ENCODE measurements around the gene ACSM5. TPM values are rescaled to one million over a fixed set of nuclear protein-coding genes. Genes with fewer than 3 reads are reported as not detected.

The ACSM5 gene
- total and polyA plus RNA-seq, 2 experiments from 2014 or later = not detected

- Histone ChIP-seq H3K27me3 (replicated peaks; ENCODE audit: insufficient read depth) (no peaks in the 10 kb centered on the region), H3K4me2 (ENCODE audit: unreplicated experiment) (no peak overlapping the region), H4K20me1 (ENCODE audit: insufficient read depth) (no peaks in the 10 kb centered on the region), H3K9me2 (ENCODE audit: insufficient read depth) (no peaks in the 10 kb centered on the region), H3K9ac (no peak overlapping the region), H3K4me3 (no peak overlapping the region), H3K79me2 (ENCODE audit: insufficient read depth) (no peaks in the 10 kb centered on the region), H3K36me3 (ENCODE audit: low read depth) (no peaks in the 10 kb centered on the region), H2AFZ (no peak overlapping the region), H3K4me1 (ENCODE audit: insufficient read depth) (no peaks in the 10 kb centered on the region), H3K9me3 (ENCODE audit: low read depth) (no peaks in the 10 kb centered on the region), H3F3A (ENCODE audit: insufficient read depth) (no peaks in the 10 kb centered on the region), H3K27ac (no peak overlapping the region)
- WGBS, 2 experiments (ENCODE audit: low coverage in 1 of 2, low lambda C conversion rate in 2 of 2, missing lambda C conversion rate in 2 of 2) = 21 to 24% methylated on average over 9 of the region's 9 CpGs
- DNase-seq = no peak
- in situ Hi-C loops (cut with MboI) = no loop called here
- no peak for TF ChIP-seq EZH2phosphoT487 (IDR thresholded peaks at IDR 0.05; ENCODE audit: insufficient read depth, low read depth)
- TF ChIP-seq EZH2 (IDR thresholded peaks at IDR 0.05; ENCODE audit: insufficient read depth, poor library complexity, severe bottlenecking) = no peak
Observed at GRCh38 chr16:20369452-20370054, 39.8 kb upstream of the ACSM5 start.

GRCh38 chr16:20372701-20373100 is 36.6 kb upstream of the ACSM5 start:
- H3K9ac ChIP-seq = no peak overlapping the region
- H3K4me2 ChIP-seq (ENCODE audit: unreplicated experiment) = no peak overlapping the region
- no peak overlapping the region for H3K27ac ChIP-seq
- H3K4me3 ChIP-seq = no peak overlapping the region
- H3K9me3 ChIP-seq (ENCODE audit: low read depth) = no peaks in the 10 kb centered on the region
- in situ Hi-C loops (cut with MboI) = no loop called here
- H3K9me2 ChIP-seq (ENCODE audit: insufficient read depth) = no peaks in the 10 kb centered on the region
- no peaks in the 10 kb centered on the region for H3K27me3 ChIP-seq (replicated peaks; ENCODE audit: insufficient read depth)
- H3K36me3 ChIP-seq (ENCODE audit: low read depth) = no peaks in the 10 kb centered on the region
- 19 to 25% methylated on average over 5 of the region's 5 CpGs for WGBS, 2 experiments (ENCODE audit: low coverage in 1 of 2, low lambda C conversion rate in 2 of 2, missing lambda C conversion rate in 2 of 2)
- H3K4me1 ChIP-seq (ENCODE audit: insufficient read depth) = no peaks in the 10 kb centered on the region
- no peak overlapping the region for H2AFZ ChIP-seq
- TF ChIP-seq EZH2phosphoT487 (IDR thresholded peaks at IDR 0.05; ENCODE audit: insufficient read depth, low read depth) (no peak), EZH2 (IDR thresholded peaks at IDR 0.05; ENCODE audit: insufficient read depth, poor library complexity, severe bottlenecking) (no peak)
- H3K79me2 ChIP-seq (ENCODE audit: insufficient read depth) = no peaks in the 10 kb centered on the region
- no peaks in the 10 kb centered on the region for H4K20me1 ChIP-seq (ENCODE audit: insufficient read depth)
- DNase-seq = peak; percentile 16
- H3F3A ChIP-seq (ENCODE audit: insufficient read depth) = no peaks in the 10 kb centered on the region

GRCh38 chr16:20377181-20377580 is 32.2 kb upstream of the ACSM5 start:
- H4K20me1 ChIP-seq (ENCODE audit: insufficient read depth) = no peaks in the 10 kb centered on the region
- no peaks in the 10 kb centered on the region for H3K36me3 ChIP-seq (ENCODE audit: low read depth)
- no peaks in the 10 kb centered on the region for H3K4me1 ChIP-seq (ENCODE audit: insufficient read depth)
- TF ChIP-seq EZH2 (IDR thresholded peaks at IDR 0.05; ENCODE audit: insufficient read depth, poor library complexity, severe bottlenecking) (no peak), EZH2phosphoT487 (IDR thresholded peaks at IDR 0.05; ENCODE audit: insufficient read depth, low read depth) (no peak)
- no peak for DNase-seq
- H3K4me3 ChIP-seq = no peak overlapping the region
- no peak overlapping the region for H3K9ac ChIP-seq
- no peak overlapping the region for H3K4me2 ChIP-seq (ENCODE audit: unreplicated experiment)
- H3F3A ChIP-seq (ENCODE audit: insufficient read depth) = no peaks in the 10 kb centered on the region
- no peaks in the 10 kb centered on the region for H3K9me3 ChIP-seq (ENCODE audit: low read depth)
- no peak overlapping the region for H2AFZ ChIP-seq
- 47 to 56% methylated on average over 5 of the region's 5 CpGs for WGBS, 2 experiments (ENCODE audit: low coverage in 1 of 2, low lambda C conversion rate in 2 of 2, missing lambda C conversion rate in 2 of 2)
- H3K9me2 ChIP-seq (ENCODE audit: insufficient read depth) = no peaks in the 10 kb centered on the region
- H3K27me3 ChIP-seq (replicated peaks; ENCODE audit: insufficient read depth) = no peaks in the 10 kb centered on the region
- H3K27ac ChIP-seq = no peak overlapping the region
- H3K79me2 ChIP-seq (ENCODE audit: insufficient read depth) = no peaks in the 10 kb centered on the region
- in situ Hi-C loops (cut with MboI) = no loop called here

- Histone ChIP-seq H3K9ac (no peak overlapping the region), H3K27ac (no peak overlapping the region), H3K4me3 (no peak overlapping the region), H3K79me2 (ENCODE audit: insufficient read depth) (no peaks in the 10 kb centered on the region), H3K27me3 (replicated peaks; ENCODE audit: insufficient read depth) (no peaks in the 10 kb centered on the region), H3K9me2 (ENCODE audit: insufficient read depth) (no peaks in the 10 kb centered on the region), H3K9me3 (ENCODE audit: low read depth) (no peaks in the 10 kb centered on the region), H3K36me3 (ENCODE audit: low read depth) (no peaks in the 10 kb centered on the region), H3K4me2 (ENCODE audit: unreplicated experiment) (no peak overlapping the region), H2AFZ (no peak overlapping the region), H3F3A (ENCODE audit: insufficient read depth) (no peaks in the 10 kb centered on the region), H4K20me1 (ENCODE audit: insufficient read depth) (no peaks in the 10 kb centered on the region), H3K4me1 (ENCODE audit: insufficient read depth) (no peaks in the 10 kb centered on the region)
- TF ChIP-seq EZH2phosphoT487 (IDR thresholded peaks at IDR 0.05; ENCODE audit: insufficient read depth, low read depth) (no peak), EZH2 (IDR thresholded peaks at IDR 0.05; ENCODE audit: insufficient read depth, poor library complexity, severe bottlenecking) (no peak)
- no peak for DNase-seq
- in situ Hi-C loops (cut with MboI) = loop anchor here (5.0 kb wide), 1 partner anchor 473 kb away; no protein-coding TSS in a partner anchor
- 27 to 51% methylated on average over 3 of the region's 3 CpGs for WGBS, 2 experiments (ENCODE audit: low coverage in 1 of 2, low lambda C conversion rate in 2 of 2, missing lambda C conversion rate in 2 of 2)
Observed at GRCh38 chr16:20380782-20381181, 28.6 kb upstream of the ACSM5 start.

Data from GM23248 (cell line).